Activated CD8-positive, alpha-beta memory T cell treated with anti-CD3 and anti-CD28 coated beads, Interleukin-2, amount 50 U/mL, for 48 hours (primary cell): Measurements from ENCODE around the gene VSIR.

Experiments
- DNase-seq: peaks from one replicate; pipeline ENCODE4 v3.0.0-alpha.2; 2020

The VSIR gene

GRCh38 chr10:71763352-71764127 is 9.8 kb downstream of the VSIR start:
- DNase-seq: no peak

- DNase-seq: no peak
Observed at GRCh38 chr10:71762324-71762723, 11.0 kb downstream of the VSIR start.

GRCh38 chr10:71761541-71762113 is 11.7 kb downstream of the VSIR start:
- no peak for DNase-seq

GRCh38 chr10:71761105-71761511 is 12.2 kb downstream of the VSIR start:
- peak; percentile 63 for DNase-seq

- no peak for DNase-seq
Observed at GRCh38 chr10:71757399-71757922, 15.9 kb downstream of the VSIR start.

GRCh38 chr10:71756311-71757191 is 16.8 kb downstream of the VSIR start:
- no peak for DNase-seq

- DNase-seq: no peak
Observed at GRCh38 chr10:71755179-71755879, 18.0 kb downstream of the VSIR start.

- no peak for DNase-seq
Observed at GRCh38 chr10:71754562-71754961, 18.8 kb downstream of the VSIR start.

- DNase-seq: no peak
Observed at GRCh38 chr10:71753960-71754505, 19.3 kb downstream of the VSIR start.

- DNase-seq: no peak
Observed at GRCh38 chr10:71753091-71753959, 20.0 kb downstream of the VSIR start.

GRCh38 chr10:71752391-71753090 is 20.8 kb downstream of the VSIR start:
- no peak for DNase-seq

- no peak for DNase-seq
Observed at GRCh38 chr10:71751515-71752224, 21.6 kb downstream of the VSIR start.

- no peak for DNase-seq
Observed at GRCh38 chr10:71750986-71751385, 22.3 kb downstream of the VSIR start.

GRCh38 chr10:71750124-71750841 is 23.0 kb downstream of the VSIR start:
- no peak for DNase-seq

GRCh38 chr10:71749396-71749795 is 23.9 kb downstream of the VSIR start:
- DNase-seq: no peak

GRCh38 chr10:71748671-71749191 is 24.6 kb downstream of the VSIR start:
- peak; percentile 85 for DNase-seq

GRCh38 chr10:71747551-71748523 is 25.5 kb downstream of the VSIR start:
- DNase-seq: no peak

- DNase-seq: no peak
Observed at GRCh38 chr10:71747039-71747531, 26.2 kb downstream of the VSIR start.
